ENCODE results near the gene ASB6.

Gene ASB6

GRCh38 chr9:129675620-129676019 lies 33.7 kb upstream of the ASB6 start:
- TF ChIP-seq, protein P1, sequence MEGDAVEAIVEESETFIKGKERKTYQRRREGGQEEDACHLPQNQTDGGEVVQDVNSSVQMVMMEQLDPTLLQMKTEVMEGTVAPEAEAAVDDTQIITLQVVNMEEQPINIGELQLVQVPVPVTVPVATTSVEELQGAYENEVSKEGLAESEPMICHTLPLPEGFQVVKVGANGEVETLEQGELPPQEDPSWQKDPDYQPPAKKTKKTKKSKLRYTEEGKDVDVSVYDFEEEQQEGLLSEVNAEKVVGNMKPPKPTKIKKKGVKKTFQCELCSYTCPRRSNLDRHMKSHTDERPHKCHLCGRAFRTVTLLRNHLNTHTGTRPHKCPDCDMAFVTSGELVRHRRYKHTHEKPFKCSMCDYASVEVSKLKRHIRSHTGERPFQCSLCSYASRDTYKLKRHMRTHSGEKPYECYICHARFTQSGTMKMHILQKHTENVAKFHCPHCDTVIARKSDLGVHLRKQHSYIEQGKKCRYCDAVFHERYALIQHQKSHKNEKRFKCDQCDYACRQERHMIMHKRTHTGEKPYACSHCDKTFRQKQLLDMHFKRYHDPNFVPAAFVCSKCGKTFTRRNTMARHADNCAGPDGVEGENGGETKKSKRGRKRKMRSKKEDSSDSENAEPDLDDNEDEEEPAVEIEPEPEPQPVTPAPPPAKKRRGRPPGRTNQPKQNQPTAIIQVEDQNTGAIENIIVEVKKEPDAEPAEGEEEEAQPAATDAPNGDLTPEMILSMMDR (IDR thresholded peaks at IDR 0.05; ENCODE audit: low read depth, low read length) = no peak
- H3K4me3 ChIP-seq (ENCODE audit: low read depth, low read length) = no peak overlapping the region
- no peak for DNase-seq (ENCODE audit: low read depth, low spot score)
- in situ Hi-C loops (cut with HindIII; ENCODE audit: low sequenced_read_pairs) = no loop called here

- TF ChIP-seq, protein P1 (IDR thresholded peaks at IDR 0.05; ENCODE audit: low read depth, low read length) = no peak
- in situ Hi-C loops (cut with HindIII; ENCODE audit: low sequenced_read_pairs) = no loop called here
- no peak for DNase-seq (ENCODE audit: low read depth, low spot score)
- H3K4me3 ChIP-seq (ENCODE audit: low read depth, low read length) = no peak overlapping the region
Measured at GRCh38 chr9:129674229-129674628, 32.3 kb upstream of the ASB6 start.

DNA sequence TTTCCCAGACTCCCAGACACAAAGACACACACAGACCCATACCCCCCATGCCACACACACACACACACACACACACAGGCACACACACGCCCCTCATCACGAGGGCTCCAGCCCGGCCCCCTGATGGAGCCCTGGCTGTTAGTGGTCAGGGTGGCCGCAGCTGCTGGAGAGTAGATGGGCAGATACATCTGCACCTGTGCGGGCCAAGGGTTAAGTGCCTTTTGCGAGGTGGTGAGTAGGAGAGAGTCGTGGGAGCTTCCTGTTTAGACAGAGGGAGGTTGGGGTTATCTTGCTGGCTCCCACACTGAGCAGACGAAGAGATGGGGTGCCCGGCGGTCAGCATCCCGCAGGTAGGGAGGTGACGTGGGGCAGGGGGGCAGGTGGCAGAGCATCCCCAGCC lies 31.7 kb upstream of the ASB6 start:
- DNase-seq (ENCODE audit: low read depth, low spot score) = no peak
- no peak overlapping the region for H3K4me3 ChIP-seq (ENCODE audit: low read depth, low read length)
- in situ Hi-C loops (cut with HindIII; ENCODE audit: low sequenced_read_pairs) = no loop called here
- TF ChIP-seq, protein P1 (IDR thresholded peaks at IDR 0.05; ENCODE audit: low read depth, low read length) = no peak

DNA sequence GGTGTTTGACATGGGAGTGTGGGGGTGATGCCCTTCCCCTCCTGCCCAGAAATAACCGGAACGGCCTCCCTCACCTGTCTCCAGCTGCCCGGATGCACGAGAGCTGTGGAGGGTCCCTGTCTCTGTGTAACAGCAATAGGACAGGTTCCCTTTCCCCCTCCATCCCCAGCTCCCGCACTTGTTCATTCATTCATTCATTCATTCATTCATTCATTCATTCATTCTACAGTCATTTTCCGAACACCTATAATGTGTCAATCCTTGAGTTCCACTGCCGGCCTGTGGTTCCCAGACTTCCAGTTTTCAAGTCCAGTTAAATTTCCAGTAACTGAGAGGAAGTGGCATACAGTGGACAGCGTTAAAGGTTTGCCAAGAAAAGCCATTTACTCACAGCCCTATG lies 30.8 kb upstream of the ASB6 start:
- TF ChIP-seq, protein P1 (IDR thresholded peaks at IDR 0.05; ENCODE audit: low read depth, low read length) = no peak
- DNase-seq (ENCODE audit: low read depth, low spot score) = no peak
- in situ Hi-C loops (cut with HindIII; ENCODE audit: low sequenced_read_pairs) = no loop called here
- no peak overlapping the region for H3K4me3 ChIP-seq (ENCODE audit: low read depth, low read length)

DNA sequence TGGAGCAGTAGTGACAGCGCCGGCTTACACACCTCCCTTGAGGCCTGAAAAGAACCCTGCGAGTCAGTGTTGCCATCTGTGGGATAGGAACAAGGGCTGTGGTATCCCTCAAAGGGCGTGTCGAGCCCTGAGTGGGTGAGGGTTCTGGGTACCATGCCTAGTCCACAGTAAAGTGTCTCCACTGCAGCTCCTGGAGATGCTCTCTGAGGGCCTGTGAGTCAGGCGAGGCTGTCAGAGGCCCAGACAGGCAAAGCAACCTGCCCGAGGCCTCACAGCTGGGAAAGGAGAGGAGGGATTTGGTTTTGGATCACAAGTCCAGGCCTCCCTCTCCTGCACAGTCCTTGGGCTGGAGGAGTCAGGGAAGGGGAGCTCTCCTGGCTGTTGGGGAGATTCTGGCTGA lies 29.6 kb upstream of the ASB6 start:
- DNase-seq (ENCODE audit: low read depth, low spot score) = no peak
- H3K4me3 ChIP-seq (ENCODE audit: low read depth, low read length) = no peak overlapping the region
- in situ Hi-C loops (cut with HindIII; ENCODE audit: low sequenced_read_pairs) = no loop called here
- TF ChIP-seq, protein P1 (IDR thresholded peaks at IDR 0.05; ENCODE audit: low read depth, low read length) = no peak

GRCh38 chr9:129671065-129671464 lies 29.1 kb upstream of the ASB6 start:
- in situ Hi-C loops (cut with HindIII; ENCODE audit: low sequenced_read_pairs) = no loop called here
- no peak for DNase-seq (ENCODE audit: low read depth, low spot score)
- H3K4me3 ChIP-seq (ENCODE audit: low read depth, low read length) = no peak overlapping the region
- TF ChIP-seq, protein P1 (IDR thresholded peaks at IDR 0.05; ENCODE audit: low read depth, low read length) = no peak

DNA sequence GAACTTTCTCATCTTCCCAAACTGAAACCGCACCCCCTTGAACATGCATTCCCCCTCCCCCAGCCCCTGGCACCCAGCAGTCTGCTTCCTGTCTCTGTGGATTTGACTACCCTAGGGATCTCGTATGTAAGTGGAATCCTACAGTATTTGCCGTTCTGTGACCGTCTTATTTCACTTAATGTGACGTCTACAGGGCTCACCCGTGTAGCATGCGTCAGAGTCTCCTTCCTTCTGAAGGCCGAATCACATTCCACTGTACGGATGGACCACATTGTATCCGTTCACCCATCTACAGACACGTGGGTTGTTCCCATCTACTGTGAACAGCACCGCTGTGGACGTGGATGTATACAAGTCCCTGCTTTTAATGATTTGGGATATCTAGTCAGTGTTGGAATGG lies 28.0 kb upstream of the ASB6 start:
- no peak overlapping the region for H3K4me3 ChIP-seq (ENCODE audit: low read depth, low read length)
- no peak for DNase-seq (ENCODE audit: low read depth, low spot score)
- TF ChIP-seq, protein P1 (IDR thresholded peaks at IDR 0.05; ENCODE audit: low read depth, low read length) = no peak
- in situ Hi-C loops (cut with HindIII; ENCODE audit: low sequenced_read_pairs) = no loop called here

Measured in astrocyte of the spinal cord (primary cell).